ENCODE data around the gene IFIT1B.

DNA sequence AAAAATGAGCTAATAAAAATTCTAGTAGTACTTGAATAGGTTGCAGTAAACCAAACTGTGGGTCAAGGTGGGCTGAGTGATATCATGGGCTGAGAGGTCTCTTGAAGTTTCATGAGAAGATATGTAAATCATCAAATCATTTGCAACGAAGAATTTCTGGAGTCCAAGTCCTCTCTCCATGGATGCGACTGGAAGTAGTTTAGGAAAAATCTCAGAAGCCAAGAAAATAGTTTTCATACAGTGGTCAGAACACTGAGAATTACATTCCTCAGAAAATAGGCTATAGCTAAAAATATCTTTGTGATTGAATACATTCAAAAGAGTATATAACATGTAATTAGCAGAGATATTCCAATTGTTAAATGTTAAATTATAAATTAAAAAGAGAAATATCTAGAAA is 10.9 kb downstream of the IFIT1B start:
- TF ChIP-seq, protein P1, sequence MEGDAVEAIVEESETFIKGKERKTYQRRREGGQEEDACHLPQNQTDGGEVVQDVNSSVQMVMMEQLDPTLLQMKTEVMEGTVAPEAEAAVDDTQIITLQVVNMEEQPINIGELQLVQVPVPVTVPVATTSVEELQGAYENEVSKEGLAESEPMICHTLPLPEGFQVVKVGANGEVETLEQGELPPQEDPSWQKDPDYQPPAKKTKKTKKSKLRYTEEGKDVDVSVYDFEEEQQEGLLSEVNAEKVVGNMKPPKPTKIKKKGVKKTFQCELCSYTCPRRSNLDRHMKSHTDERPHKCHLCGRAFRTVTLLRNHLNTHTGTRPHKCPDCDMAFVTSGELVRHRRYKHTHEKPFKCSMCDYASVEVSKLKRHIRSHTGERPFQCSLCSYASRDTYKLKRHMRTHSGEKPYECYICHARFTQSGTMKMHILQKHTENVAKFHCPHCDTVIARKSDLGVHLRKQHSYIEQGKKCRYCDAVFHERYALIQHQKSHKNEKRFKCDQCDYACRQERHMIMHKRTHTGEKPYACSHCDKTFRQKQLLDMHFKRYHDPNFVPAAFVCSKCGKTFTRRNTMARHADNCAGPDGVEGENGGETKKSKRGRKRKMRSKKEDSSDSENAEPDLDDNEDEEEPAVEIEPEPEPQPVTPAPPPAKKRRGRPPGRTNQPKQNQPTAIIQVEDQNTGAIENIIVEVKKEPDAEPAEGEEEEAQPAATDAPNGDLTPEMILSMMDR (IDR thresholded peaks at IDR 0.05 in 2 of 3, conservative IDR thresholded peaks at IDR 0.05 in 1 of 3; ENCODE audit: insufficient read depth in 2 of 3, low read depth in 1 of 3, low read length in 3 of 3): no peak
- TF ChIP-seq MYC (IDR thresholded peaks at IDR 0.05; ENCODE audit: low read depth, low read length): no peak
- TF ChIP-seq MYC (CRISPR knock-in tag; IDR thresholded peaks at IDR 0.05; ENCODE audit: borderline replicate concordance, low read depth): no peak
- no peak for TF ChIP-seq SRSF1 (IDR thresholded peaks at IDR 0.05; ENCODE audit: low read depth, low read length)
- TF ChIP-seq, protein P2, sequence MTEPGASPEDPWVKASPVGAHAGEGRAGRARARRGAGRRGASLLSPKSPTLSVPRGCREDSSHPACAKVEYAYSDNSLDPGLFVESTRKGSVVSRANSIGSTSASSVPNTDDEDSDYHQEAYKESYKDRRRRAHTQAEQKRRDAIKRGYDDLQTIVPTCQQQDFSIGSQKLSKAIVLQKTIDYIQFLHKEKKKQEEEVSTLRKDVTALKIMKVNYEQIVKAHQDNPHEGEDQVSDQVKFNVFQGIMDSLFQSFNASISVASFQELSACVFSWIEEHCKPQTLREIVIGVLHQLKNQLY (CRISPR knock-in tag; conservative IDR thresholded peaks at IDR 0.05): no peak
- TF ChIP-seq POLR2A (conservative IDR thresholded peaks at IDR 0.05): no peak

Data from K562 (cell line).